Calu3 (cell line): ENCODE data around the gene SLC7A1. TPM values are rescaled to one million over a fixed set of nuclear protein-coding genes. Genes with fewer than 3 reads are reported as not detected.

Experiments used
- BruUV-seq: library from RNA; stranded (reverse); fragments of 400-500 nt; replicated peaks from 2 replicates; lab custom pipeline; 2021; lab: Mats Ljungman, UMichigan
- CTCF ChIA-PET: fragments of 300-600 bp; sonication (Branson Sonifier 250); formaldehyde crosslinking; loops from one replicate; lab custom pipeline; 2022; ENCODE audit warnings: antibody characterized with exemption; lab: Charles Lee
- DNase-seq: peaks from one replicate; pipeline ENCODE4 v3.0.0; 2022
- H3K27ac Mint-ChIP-seq: one replicate; pipeline ENCODE4 v1.8.0; 2022; ENCODE audit warnings: mixed read lengths; ENCODE audit not compliant: unreplicated experiment
- H3K27me3 Mint-ChIP-seq: one replicate; pipeline ENCODE4 v1.8.0; 2022; ENCODE audit warnings: mixed read lengths; ENCODE audit not compliant: unreplicated experiment
- H3K36me3 Mint-ChIP-seq: one replicate; pipeline ENCODE4 v1.8.0; 2022; ENCODE audit warnings: mild to moderate bottlenecking, moderate library complexity, mixed read lengths; ENCODE audit not compliant: insufficient read depth, unreplicated experiment
- H3K4me1 Mint-ChIP-seq: one replicate; pipeline ENCODE4 v1.8.0; 2022; ENCODE audit warnings: mild to moderate bottlenecking, low read depth, mixed read lengths; ENCODE audit not compliant: unreplicated experiment
- H3K4me3 Mint-ChIP-seq: one replicate; pipeline ENCODE4 v1.8.0; 2022; ENCODE audit warnings: mild to moderate bottlenecking, low read depth, moderate library complexity, mixed read lengths; ENCODE audit not compliant: unreplicated experiment
- H3K9me3 Mint-ChIP-seq: one replicate; pipeline ENCODE4 v1.8.0; 2022; ENCODE audit warnings: low read depth, mixed read lengths; ENCODE audit not compliant: unreplicated experiment
- CTCF ChIP-seq: fragments of 200-600 bp; IDR thresholded peaks from one replicate; pipeline ENCODE4 v1.8.0; 2022; ENCODE audit warnings: antibody characterized with exemption; ENCODE audit not compliant: unreplicated experiment
- intact Hi-C: fragments of 100-400 bp; cut with micrococcal nuclease; formaldehyde crosslinking; loops from one replicate; pipeline ENCODE4 v1.10.0; 2022; ENCODE audit not compliant: unreplicated experiment
- total RNA-seq: library from RNA; stranded (reverse); gene quantifications from 2 replicates; pipeline ENCODE4 v1.2.3, GENCODE V29; 2022

SLC7A1 gene
- total RNA-seq, 1 experiment from 2014 or later = 86.6 TPM

GRCh38 chr13:29532821-29533220, 62.7 kb downstream of the SLC7A1 start:
- Mint-ChIP-seq H3K36me3 (peaks cover 26% of the 10 kb centered on the region), H3K4me1 (no peaks in the 10 kb centered on the region), H3K4me3 (no peak overlapping the region), H3K27ac (no peak overlapping the region), H3K9me3 (no peaks in the 10 kb centered on the region), H3K27me3 (no peaks in the 10 kb centered on the region)
- no peak for DNase-seq
- CTCF ChIA-PET = no interaction called here
- no peak for TF ChIP-seq CTCF
- intact Hi-C loops = no loop called here
- no TSS peak for BruUV-seq

DNA sequence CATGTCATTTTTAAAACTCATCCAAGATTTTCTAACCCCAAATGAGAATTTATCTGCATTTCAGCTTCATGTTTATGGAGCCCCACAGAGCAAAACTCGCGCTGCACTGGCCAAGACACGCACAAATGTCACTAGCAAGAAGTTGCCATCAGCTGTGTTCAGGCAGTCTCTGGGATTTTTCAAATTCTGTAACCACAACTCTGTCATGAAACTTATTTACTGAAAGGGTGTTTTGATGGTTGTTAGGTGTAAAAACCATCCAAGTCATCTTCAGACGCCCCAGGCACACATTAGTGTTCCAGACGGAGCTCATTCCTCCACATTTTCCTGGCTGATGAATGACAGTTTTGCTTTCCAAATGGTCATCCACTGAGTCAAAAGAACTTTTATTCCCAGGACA, 63.4 kb downstream of the SLC7A1 start:
- Mint-ChIP-seq H3K9me3 (no peaks in the 10 kb centered on the region), H3K4me3 (no peak overlapping the region), H3K27ac (no peak overlapping the region), H3K27me3 (no peaks in the 10 kb centered on the region), H3K4me1 (no peaks in the 10 kb centered on the region), H3K36me3 (peaks cover 26% of the 10 kb centered on the region)
- TF ChIP-seq CTCF = no peak
- DNase-seq = no peak
- CTCF ChIA-PET = no interaction called here
- BruUV-seq = no TSS peak
- intact Hi-C loops = no loop called here

- Mint-ChIP-seq H3K4me1 (no peaks in the 10 kb centered on the region), H3K4me3 (no peak overlapping the region), H3K36me3 (peaks cover 30% of the 10 kb centered on the region), H3K27me3 (no peaks in the 10 kb centered on the region), H3K9me3 (no peaks in the 10 kb centered on the region), H3K27ac (no peak overlapping the region)
- TF ChIP-seq CTCF = no peak
- no peak for DNase-seq
- CTCF ChIA-PET = no interaction called here
- intact Hi-C loops = no loop called here
- BruUV-seq = no TSS peak
Observed at GRCh38 chr13:29530901-29531300, 64.6 kb downstream of the SLC7A1 start.

GRCh38 chr13:29529754-29530153, 65.7 kb downstream of the SLC7A1 start:
- H3K9me3 Mint-ChIP-seq = no peaks in the 10 kb centered on the region
- peaks cover 25% of the 10 kb centered on the region for H3K36me3 Mint-ChIP-seq
- no peak for TF ChIP-seq CTCF
- H3K4me1 Mint-ChIP-seq = no peaks in the 10 kb centered on the region
- CTCF ChIA-PET = no interaction called here
- no peak overlapping the region for H3K27ac Mint-ChIP-seq
- intact Hi-C loops = no loop called here
- no peak overlapping the region for H3K4me3 Mint-ChIP-seq
- DNase-seq = no peak
- no peaks in the 10 kb centered on the region for H3K27me3 Mint-ChIP-seq
- BruUV-seq = TSS peak; percentile 10
